ENCODE data around the gene NRARP. TPM values are rescaled to one million over a fixed set of nuclear protein-coding genes. Genes with fewer than 3 reads are reported as not detected.

Gene NRARP
- total RNA-seq, 1 experiment from 2014 or later, result 51.5 TPM

DNA sequence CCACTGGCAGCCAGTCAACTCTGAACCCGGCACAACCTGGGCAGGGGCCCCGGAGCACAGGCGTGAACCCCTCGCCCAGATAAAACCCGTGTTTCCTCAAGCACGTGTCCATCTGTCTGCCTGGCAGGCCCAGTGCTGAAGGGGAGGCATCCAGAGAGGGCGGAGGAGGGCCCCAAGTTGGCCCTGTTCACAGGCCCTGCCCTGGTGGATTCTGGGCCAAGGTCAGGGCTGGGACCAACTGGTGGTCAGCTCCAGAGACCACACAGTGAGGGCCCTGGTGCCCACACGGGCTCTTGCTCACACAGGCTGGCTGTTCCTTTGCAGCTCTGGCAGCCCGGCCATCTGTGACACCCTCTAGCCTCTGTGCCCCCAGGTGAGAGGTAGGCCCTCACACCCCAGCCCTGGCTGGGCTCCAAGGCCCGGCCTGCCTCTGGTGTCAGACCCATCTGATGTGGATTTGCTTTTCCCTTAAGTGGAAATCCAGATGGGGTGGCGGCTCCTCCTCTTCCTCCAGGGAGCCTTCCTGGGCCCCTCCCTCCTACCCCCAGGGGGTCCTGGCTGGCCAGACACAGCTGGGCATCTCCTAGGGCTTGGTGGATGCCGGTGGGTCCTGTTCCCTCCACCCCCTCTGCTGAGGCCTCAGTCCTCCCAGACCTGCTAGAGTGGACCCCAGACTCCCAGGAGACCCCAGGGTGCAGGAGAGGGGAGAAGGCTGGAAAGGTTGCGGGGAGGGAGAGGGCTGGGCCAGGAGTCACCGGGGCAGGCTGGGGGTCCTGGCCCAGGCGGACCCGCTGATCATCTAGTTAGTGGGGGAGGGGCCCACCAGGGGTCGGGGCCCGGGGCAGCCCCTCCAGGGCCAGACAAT lies 51.5 kb downstream of the NRARP start:
- Mint-ChIP-seq H3K9me3 (no peaks in the 10 kb centered on the region), H3K27me3 (ENCODE audit: low read depth) (peaks cover 11% of the 10 kb centered on the region), H3K27ac (no peak overlapping the region), H3K4me3 (no peak overlapping the region), H3K36me3 (no peaks in the 10 kb centered on the region), H3K4me1 (peaks cover 8% of the 10 kb centered on the region)
- ChIA-PET CTCF (interaction anchor here (1.2 to 5.9 kb wide), 2 partner anchors 14 to 52 kb away, joined by 3 to 46 read pairs; partner anchors contain the start of gene NRARP), POLR2A (interaction anchor here (4.2 kb wide), 1 partner anchor 10 kb away, joined by 30 read pairs; the partner anchor contains the start of gene TUBB4B)
- DNase-seq (ENCODE audit: low spot score) (no peak), ATAC-seq (no peak)
- TF ChIP-seq, protein P1, sequence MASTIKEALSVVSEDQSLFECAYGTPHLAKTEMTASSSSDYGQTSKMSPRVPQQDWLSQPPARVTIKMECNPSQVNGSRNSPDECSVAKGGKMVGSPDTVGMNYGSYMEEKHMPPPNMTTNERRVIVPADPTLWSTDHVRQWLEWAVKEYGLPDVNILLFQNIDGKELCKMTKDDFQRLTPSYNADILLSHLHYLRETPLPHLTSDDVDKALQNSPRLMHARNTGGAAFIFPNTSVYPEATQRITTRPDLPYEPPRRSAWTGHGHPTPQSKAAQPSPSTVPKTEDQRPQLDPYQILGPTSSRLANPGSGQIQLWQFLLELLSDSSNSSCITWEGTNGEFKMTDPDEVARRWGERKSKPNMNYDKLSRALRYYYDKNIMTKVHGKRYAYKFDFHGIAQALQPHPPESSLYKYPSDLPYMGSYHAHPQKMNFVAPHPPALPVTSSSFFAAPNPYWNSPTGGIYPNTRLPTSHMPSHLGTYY (CRISPR knock-in tag; IDR thresholded peaks at IDR 0.05), result no peak
- peak; percentile 8; the same call in 1 of the 2 replicates for TF ChIP-seq ZNF423 (CRISPR knock-in tag; IDR thresholded peaks at IDR 0.05)
- no peak for TF ChIP-seq NFATC4 (CRISPR knock-in tag; IDR thresholded peaks at IDR 0.05)
- TF ChIP-seq, protein P2, sequence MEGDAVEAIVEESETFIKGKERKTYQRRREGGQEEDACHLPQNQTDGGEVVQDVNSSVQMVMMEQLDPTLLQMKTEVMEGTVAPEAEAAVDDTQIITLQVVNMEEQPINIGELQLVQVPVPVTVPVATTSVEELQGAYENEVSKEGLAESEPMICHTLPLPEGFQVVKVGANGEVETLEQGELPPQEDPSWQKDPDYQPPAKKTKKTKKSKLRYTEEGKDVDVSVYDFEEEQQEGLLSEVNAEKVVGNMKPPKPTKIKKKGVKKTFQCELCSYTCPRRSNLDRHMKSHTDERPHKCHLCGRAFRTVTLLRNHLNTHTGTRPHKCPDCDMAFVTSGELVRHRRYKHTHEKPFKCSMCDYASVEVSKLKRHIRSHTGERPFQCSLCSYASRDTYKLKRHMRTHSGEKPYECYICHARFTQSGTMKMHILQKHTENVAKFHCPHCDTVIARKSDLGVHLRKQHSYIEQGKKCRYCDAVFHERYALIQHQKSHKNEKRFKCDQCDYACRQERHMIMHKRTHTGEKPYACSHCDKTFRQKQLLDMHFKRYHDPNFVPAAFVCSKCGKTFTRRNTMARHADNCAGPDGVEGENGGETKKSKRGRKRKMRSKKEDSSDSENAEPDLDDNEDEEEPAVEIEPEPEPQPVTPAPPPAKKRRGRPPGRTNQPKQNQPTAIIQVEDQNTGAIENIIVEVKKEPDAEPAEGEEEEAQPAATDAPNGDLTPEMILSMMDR (IDR thresholded peaks at IDR 0.05), result no peak

Other genes with a start within 250 kb of the NRARP start
- gene ENTPD2, start 248.2 kb downstream of the NRARP start, total RNA-seq (2021), result 8.3 to 9.6 TPM (median 9.2 TPM) in 3 replicates
- 52.0 to 67.0 TPM (median 53.6 TPM) in 3 replicates for gene SAPCD2, start 231.7 kb downstream of the NRARP start, total RNA-seq (2021)
- gene UAP1L1, start 224.8 kb downstream of the NRARP start, total RNA-seq (2021), result 12.1 to 17.7 TPM (median 14.3 TPM) in 3 replicates
- gene MAN1B1, start 215.3 kb downstream of the NRARP start, total RNA-seq (2021), result 44.9 to 57.1 TPM (median 47.1 TPM) in 3 replicates
- gene DPP7, start 187.5 kb downstream of the NRARP start, total RNA-seq (2021), result 38.9 to 43.7 TPM (median 42.1 TPM) in 3 replicates
- gene GRIN1, start 163.1 kb downstream of the NRARP start, total RNA-seq (2021), result 4.0 to 6.6 TPM (median 4.1 TPM) in 3 replicates
- 1.1 to 2.2 TPM (median 2.1 TPM) in 3 replicates for gene LRRC26, start 132.2 kb downstream of the NRARP start, total RNA-seq (2021)
- not detected in 3 replicates for gene TMEM210, start 130.2 kb downstream of the NRARP start, total RNA-seq (2021)
- 61.0 to 80.9 TPM (median 61.2 TPM) in 3 replicates for gene ANAPC2, start 113.7 kb downstream of the NRARP start, total RNA-seq (2021)
- 102 to 105 TPM (median 103 TPM) in 3 replicates for gene SSNA1, start 113.6 kb downstream of the NRARP start, total RNA-seq (2021)
- 33.4 to 43.1 TPM (median 38.1 TPM) in 3 replicates for gene TPRN, start 101.5 kb downstream of the NRARP start, total RNA-seq (2021)
- gene TMEM203, start 96.6 kb downstream of the NRARP start, total RNA-seq (2021), result 46.7 to 50.6 TPM (median 47.4 TPM) in 3 replicates
- gene NDOR1, start 96.6 kb downstream of the NRARP start, total RNA-seq (2021), result 40.3 to 49.0 TPM (median 43.2 TPM) in 3 replicates
- 13.3 to 14.8 TPM (median 14.3 TPM) in 3 replicates for gene RNF208, start 80.0 kb downstream of the NRARP start, total RNA-seq (2021)
- gene CYSRT1, start 77.1 kb downstream of the NRARP start, total RNA-seq (2021), result 2.8 to 3.5 TPM (median 2.9 TPM) in 3 replicates
- 0.32 to 0.59 TPM (median 0.41 TPM) in 3 replicates for gene RNF224, start 74.8 kb downstream of the NRARP start, total RNA-seq (2021)
- gene SLC34A3, start 71.4 kb downstream of the NRARP start, total RNA-seq (2021), result 0.13 to 0.23 TPM (median 0.14 TPM) in 3 replicates
- gene TUBB4B, start 61.0 kb downstream of the NRARP start, total RNA-seq (2021), result 373 to 376 TPM (median 375 TPM) in 3 replicates
- gene STPG3, start 51.0 kb downstream of the NRARP start, total RNA-seq (2021), result 0.21 to 0.26 TPM in 2 of 3 replicates, not detected in the other
- gene NELFB, start 46.9 kb downstream of the NRARP start, total RNA-seq (2021), result 93.7 to 95.0 TPM (median 94.7 TPM) in 3 replicates
- gene TOR4A, start 24.5 kb downstream of the NRARP start, total RNA-seq (2021), result 7.3 to 11.8 TPM (median 11.3 TPM) in 3 replicates
- gene EXD3, start 120.9 kb upstream of the NRARP start, total RNA-seq (2021), result 20.4 to 23.1 TPM (median 21.2 TPM) in 3 replicates
- gene NOXA1, start 121.1 kb upstream of the NRARP start, total RNA-seq (2021), result 2.9 to 5.9 TPM (median 4.8 TPM) in 3 replicates
- 2.0 to 2.5 TPM (median 2.3 TPM) in 3 replicates for gene ENTPD8, start 139.1 kb upstream of the NRARP start, total RNA-seq (2021)
- 61.6 to 63.7 TPM (median 61.9 TPM) in 3 replicates for gene NSMF, start 157.1 kb upstream of the NRARP start, total RNA-seq (2021)
- 1.3 to 1.6 TPM (median 1.6 TPM) in 3 replicates for gene PNPLA7, start 248.1 kb upstream of the NRARP start, total RNA-seq (2021)
- gene MRPL41, start 249.6 kb upstream of the NRARP start, total RNA-seq (2021), result 70.1 to 79.4 TPM (median 74.8 TPM) in 3 replicates

Measured in WTC11 (cell line).